ENCODE data around the gene SEPTIN12. TPM values are rescaled to one million over a fixed set of nuclear protein-coding genes. Genes with fewer than 3 reads are reported as not detected.
"Not testable (repeated sequence)": the region's sequence is repeated elsewhere in the genome, so short reads cannot be mapped to it uniquely, and the experiment has no call there.

Gene SEPTIN12
- total and polyA plus RNA-seq, 2 donors (not counting 1 experiment from before 2014, with no cell fraction given) = 0.07 TPM; not detected in 1

- DNase-seq (no peak), ATAC-seq (ENCODE audit: low read depth) (no peak)
- Histone ChIP-seq H3K27ac (ENCODE audit: low read length in 2 of 2) (no peak overlapping the region), H2AFZ (ENCODE audit: insufficient read depth, low read depth, low read length, poor library complexity, severe bottlenecking) (no peak overlapping the region), H3K9ac (ENCODE audit: low read length) (no peak overlapping the region), H3K4me3 (ENCODE audit: control extremely low read depth in 1 of 5, extremely low read depth in 1 of 5, insufficient read depth in 1 of 5, low read depth in 2 of 5, low read length in 4 of 5) (no peak overlapping the region), H3K4me2 (replicated peaks; ENCODE audit: low read depth, low read length, poor library complexity, severe bottlenecking) (peak overlapping the region; percentile 45), H3K4me1 (ENCODE audit: control insufficient read depth in 2 of 2, insufficient read depth in 2 of 2, low read length in 2 of 2) (peaks cover 0 to 20% of the 10 kb centered on the region in 2 donors), H3K27me3 (replicated peaks in 1 of 4; ENCODE audit: control extremely low read depth in 1 of 4, control insufficient read depth in 3 of 4, insufficient read depth in 4 of 4, low read length in 3 of 4) (peaks cover 0 to 5% (median 2%) of the 10 kb centered on the region in 4 experiments), H4K20me1 (ENCODE audit: control insufficient read depth, insufficient read depth, low read length, poor library complexity, severe bottlenecking) (no peaks in the 10 kb centered on the region), H3K36me3 (replicated peaks in 1 of 2; ENCODE audit: control extremely low read depth in 1 of 2, control insufficient read depth in 1 of 2, extremely low read depth in 1 of 2, insufficient read depth in 2 of 2, low read length in 1 of 2) (no peaks in the 10 kb centered on the region), H3K9me3 (ENCODE audit: control extremely low read depth in 1 of 3, control insufficient read depth in 2 of 3, insufficient read depth in 1 of 3, low read length in 2 of 3) (no peaks in the 10 kb centered on the region), H3K79me2 (ENCODE audit: control insufficient read depth, insufficient read depth, low read length) (no peaks in the 10 kb centered on the region)
- 50% methylated on average over 5 of the region's 14 CpGs for WGBS (ENCODE audit: insufficient coverage)
- no peaks in the 10 kb centered on the region for H3K9me3 Mint-ChIP-seq (ENCODE audit: insufficient read depth)
- intact Hi-C loops (cut with micrococcal nuclease) = no loop called here
- H3K4me3 Mint-ChIP-seq = peak overlapping the region; percentile 62
- H3K27me3 Mint-ChIP-seq = peaks cover 4% of the 10 kb centered on the region
- peaks cover 24% of the 10 kb centered on the region for H3K4me1 Mint-ChIP-seq
- TF ChIP-seq EZH2 (IDR thresholded peaks at IDR 0.05; ENCODE audit: borderline replicate concordance, insufficient read depth, low read depth, low read length, poor library complexity, severe bottlenecking) = no peak
- TF ChIP-seq CTCF (IDR thresholded peaks at IDR 0.05) = no peak
- CTCF ChIA-PET = no interaction called here
- POLR2A ChIA-PET = no interaction called here
- no peak overlapping the region for H3K27ac Mint-ChIP-seq
Measured at GRCh38 chr16:4743226-4743878, 44.8 kb downstream of the SEPTIN12 start.

- H3K4me3 Mint-ChIP-seq; H3K4me2 ChIP-seq (replicated peaks; ENCODE audit: low read depth, low read length, poor library complexity, severe bottlenecking); ATAC-seq (ENCODE audit: low read depth); H3K27me3 Mint-ChIP-seq; DNase-seq; H3K9me3 Mint-ChIP-seq (ENCODE audit: insufficient read depth); H3K9me3 ChIP-seq (ENCODE audit: control extremely low read depth in 1 of 3, control insufficient read depth in 2 of 3, insufficient read depth in 1 of 3, low read length in 2 of 3); CTCF ChIA-PET; POLR2A ChIA-PET; intact Hi-C loops (cut with micrococcal nuclease); H3K27ac Mint-ChIP-seq; H4K20me1 ChIP-seq (ENCODE audit: control insufficient read depth, insufficient read depth, low read length, poor library complexity, severe bottlenecking); H3K27me3 ChIP-seq (replicated peaks in 1 of 4; ENCODE audit: control extremely low read depth in 1 of 4, control insufficient read depth in 3 of 4, insufficient read depth in 4 of 4, low read length in 3 of 4); H3K27ac ChIP-seq (ENCODE audit: low read length in 2 of 2); H3K9ac ChIP-seq (ENCODE audit: low read length); H3K79me2 ChIP-seq (ENCODE audit: control insufficient read depth, insufficient read depth, low read length); H3K36me3 ChIP-seq (replicated peaks in 1 of 2; ENCODE audit: control extremely low read depth in 1 of 2, control insufficient read depth in 1 of 2, extremely low read depth in 1 of 2, insufficient read depth in 2 of 2, low read length in 1 of 2); H2AFZ ChIP-seq (ENCODE audit: insufficient read depth, low read depth, low read length, poor library complexity, severe bottlenecking); H3K4me3 ChIP-seq (ENCODE audit: control extremely low read depth in 1 of 5, extremely low read depth in 1 of 5, insufficient read depth in 1 of 5, low read depth in 2 of 5, low read length in 4 of 5): not testable (repeated sequence)
- WGBS (ENCODE audit: insufficient coverage) = 96% methylated on average over 3 of the region's 5 CpGs
- H3K4me1 ChIP-seq (ENCODE audit: control insufficient read depth in 2 of 2, insufficient read depth in 2 of 2, low read length in 2 of 2) = peaks cover 8 to 12% of the 10 kb centered on the region in 2 donors
- peaks cover 15% of the 10 kb centered on the region for H3K4me1 Mint-ChIP-seq
Measured at GRCh38 chr16:4738370-4738769, 49.8 kb downstream of the SEPTIN12 start.

All from B cell (primary cell).